Testis (tissue), 3 donors: ENCODE data around the gene FAM193A. TPM values are rescaled to one million over a fixed set of nuclear protein-coding genes. Genes with fewer than 3 reads are reported as not detected.
"Not testable (repeated sequence)": the region's sequence is repeated elsewhere in the genome, so short reads cannot be mapped to it uniquely, and the experiment has no call there.

Experiments
- DNase-seq: peaks from one replicate; pipeline ENCODE4 v3.0.0-alpha.2; 2019
- H3K27ac ChIP-seq, 2 donors: fragments of 200-600 bp; sonication (generic); one replicate each; pipeline ENCODE4 v1.5.1; 2019
- H3K27me3 ChIP-seq: fragments of 200-600 bp; sonication (generic); one replicate; pipeline ENCODE4 v1.5.1; 2019
- H3K36me3 ChIP-seq: fragments of 200-600 bp; sonication (generic); one replicate; pipeline ENCODE4 v1.5.1; 2017; ENCODE audit warnings: low read depth; ENCODE audit errors: missing control alignments
- H3K4me1 ChIP-seq: fragments of 200-600 bp; sonication (generic); one replicate; pipeline ENCODE4 v1.5.1; 2019
- H3K4me3 ChIP-seq, 2 donors: fragments of 200-600 bp; sonication (generic); one replicate each; pipeline ENCODE4 v1.5.1; 2017 to 2019
- H3K9me3 ChIP-seq: fragments of 200-600 bp; sonication (generic); one replicate; pipeline ENCODE4 v1.5.1; 2017
- CTCF ChIP-seq, 3 experiments: fragments of 450-650 bp in 2 of 3; fragments of 200-600 bp in 1 of 3; sonication (generic) in 1 of 3; IDR thresholded peaks; one replicate each; pipeline ENCODE4 v1.5.1; 2016 to 2019; ENCODE audit warnings: antibody characterized with exemption in 3 of 3, mild to moderate bottlenecking in 2 of 3, moderate library complexity in 1 of 3
- POLR2A ChIP-seq: fragments of 450-650 bp; IDR thresholded peaks from one replicate; pipeline ENCODE4 v1.6.1; 2017; ENCODE audit warnings: antibody characterized with exemption, mild to moderate bottlenecking, moderate library complexity
- WGBS, 2 donors: methylation state at CpG; one replicate each; pipeline ENCODE4 v1.1.5; 2018; 5-methylcytosine and 5-hydroxymethylcytosine counted together
- intact Hi-C: fragments of 100-400 bp; cut with DNase I; formaldehyde crosslinking; loops from one replicate; pipeline ENCODE4 v1.15.1; 2023; ENCODE audit warnings: low total_unique reads
- polyA plus RNA-seq: library from polyadenylated mRNA; stranded (reverse); fragments of 350-450 nt; fragmentation: Illumina TruSeq; extraction: RNeasy Lipid Tissue Mini Kit (QIAGEN cat#74804); gene quantifications from one replicate; pipeline ENCODE4 v1.2.3, GENCODE V29; 2014; ENCODE audit warnings: low read depth, low replicate concordance; ENCODE audit not compliant: insufficient read depth
- total RNA-seq, 2 donors: library from RNA; depleted of rRNA; stranded (reverse); fragments of >200 nt; gene quantifications; one replicate each; pipeline ENCODE4 v1.2.3, GENCODE V29; 2016

The FAM193A gene
- total and polyA plus RNA-seq, 3 donors from 2014 or later, result 50.4 to 92.4 (median 78.7) TPM

- TF ChIP-seq CTCF (IDR thresholded peaks at IDR 0.05), result no peak
- no peak for TF ChIP-seq POLR2A
- Histone ChIP-seq H3K9me3 (no peaks in the 10 kb centered on the region), H3K27me3 (no peaks in the 10 kb centered on the region), H3K4me3 (no peak overlapping the region), H3K36me3 (no peaks in the 10 kb centered on the region), H3K4me1 (no peaks in the 10 kb centered on the region), H3K27ac (no peak overlapping the region)
- no peak for DNase-seq
- intact Hi-C loops, result no loop called here
- 87 to 89% methylated on average over 11 of the region's 11 CpGs for WGBS, 2 donors
Observed at GRCh38 chr4:2721586-2721985, 185.1 kb downstream of the FAM193A start.

GRCh38 chr4:2722033-2722432 is 185.6 kb downstream of the FAM193A start:
- H3K4me3 ChIP-seq, result no peak overlapping the region
- H3K36me3 ChIP-seq, result no peaks in the 10 kb centered on the region
- no peaks in the 10 kb centered on the region for H3K27me3 ChIP-seq
- TF ChIP-seq POLR2A (no peak), CTCF (IDR thresholded peaks at IDR 0.05) (no peak)
- H3K4me1 ChIP-seq, result no peaks in the 10 kb centered on the region
- H3K27ac ChIP-seq, result no peak overlapping the region
- no peaks in the 10 kb centered on the region for H3K9me3 ChIP-seq
- 95 to 96% methylated on average over 4 to 9 of the region's 9 CpGs for WGBS, 2 donors
- no peak for DNase-seq
- intact Hi-C loops, result no loop called here

- Histone ChIP-seq H3K4me1 (no peaks in the 10 kb centered on the region), H3K4me3 (no peak overlapping the region), H3K27ac (no peak overlapping the region), H3K36me3 (no peaks in the 10 kb centered on the region), H3K27me3 (no peaks in the 10 kb centered on the region), H3K9me3 (no peaks in the 10 kb centered on the region)
- TF ChIP-seq CTCF (IDR thresholded peaks at IDR 0.05) (no peak), POLR2A (no peak)
- intact Hi-C loops, result no loop called here
- 91 to 97% methylated on average over 3 of the region's 3 CpGs for WGBS, 2 donors
- DNase-seq, result no peak
Observed at GRCh38 chr4:2723751-2724150, 187.3 kb downstream of the FAM193A start.

- H3K27me3 ChIP-seq, result no peaks in the 10 kb centered on the region
- no peaks in the 10 kb centered on the region for H3K36me3 ChIP-seq
- H3K4me1 ChIP-seq, result no peaks in the 10 kb centered on the region
- no peak for TF ChIP-seq CTCF (IDR thresholded peaks at IDR 0.05)
- 96 to 98% methylated on average over 4 of the region's 4 CpGs for WGBS, 2 donors
- H3K9me3 ChIP-seq, result no peaks in the 10 kb centered on the region
- intact Hi-C loops, result no loop called here
- no peak for DNase-seq
- no peak overlapping the region for H3K4me3 ChIP-seq
- H3K27ac ChIP-seq, result no peak overlapping the region
Observed at GRCh38 chr4:2725380-2725779, 188.9 kb downstream of the FAM193A start.

GRCh38 chr4:2726881-2727280 is 190.4 kb downstream of the FAM193A start:
- H3K36me3 ChIP-seq, H3K9me3 ChIP-seq, H3K27me3 ChIP-seq, DNase-seq, H3K4me3 ChIP-seq, H3K4me1 ChIP-seq, H3K27ac ChIP-seq, intact Hi-C loops: not testable (repeated sequence)
- 93 to 95% methylated on average over 17 of the region's 17 CpGs for WGBS, 2 donors
